Vagina (tissue), 2 donors: ENCODE results near the gene LRRC36.
"Not testable (repeated sequence)": the region's sequence is repeated elsewhere in the genome, so short reads cannot be mapped to it uniquely, and the experiment has no call there.

Experiments used
- POLR2A ChIP-seq, 2 donors: fragments of 450-650 bp; IDR thresholded peaks; one replicate each; pipeline ENCODE4 v1.6.1; 2017; ENCODE audit warnings: antibody characterized with exemption in 2 of 2, mild to moderate bottlenecking in 2 of 2, moderate library complexity in 2 of 2
- POLR2AphosphoS5 ChIP-seq, 2 donors: sonication (generic); formaldehyde crosslinking; IDR thresholded peaks; one replicate each; pipeline ENCODE4 v1.9.0; 2017; ENCODE audit warnings: antibody characterized with exemption in 2 of 2, mild to moderate bottlenecking in 2 of 2, low read depth in 1 of 2; ENCODE audit not compliant: insufficient read depth in 1 of 2
- TF ChIP-seq, protein P1 (sequence below), 3 experiments: fragments of 450-650 bp in 2 of 3; fragments of 200-600 bp in 1 of 3; sonication (generic) in 1 of 3; IDR thresholded peaks; one replicate each; pipeline ENCODE4 v1.5.1; 2017 to 2019; ENCODE audit warnings: antibody characterized with exemption in 3 of 3, mild to moderate bottlenecking in 2 of 3, moderate library complexity in 2 of 3

- TF ChIP-seq, protein P1, sequence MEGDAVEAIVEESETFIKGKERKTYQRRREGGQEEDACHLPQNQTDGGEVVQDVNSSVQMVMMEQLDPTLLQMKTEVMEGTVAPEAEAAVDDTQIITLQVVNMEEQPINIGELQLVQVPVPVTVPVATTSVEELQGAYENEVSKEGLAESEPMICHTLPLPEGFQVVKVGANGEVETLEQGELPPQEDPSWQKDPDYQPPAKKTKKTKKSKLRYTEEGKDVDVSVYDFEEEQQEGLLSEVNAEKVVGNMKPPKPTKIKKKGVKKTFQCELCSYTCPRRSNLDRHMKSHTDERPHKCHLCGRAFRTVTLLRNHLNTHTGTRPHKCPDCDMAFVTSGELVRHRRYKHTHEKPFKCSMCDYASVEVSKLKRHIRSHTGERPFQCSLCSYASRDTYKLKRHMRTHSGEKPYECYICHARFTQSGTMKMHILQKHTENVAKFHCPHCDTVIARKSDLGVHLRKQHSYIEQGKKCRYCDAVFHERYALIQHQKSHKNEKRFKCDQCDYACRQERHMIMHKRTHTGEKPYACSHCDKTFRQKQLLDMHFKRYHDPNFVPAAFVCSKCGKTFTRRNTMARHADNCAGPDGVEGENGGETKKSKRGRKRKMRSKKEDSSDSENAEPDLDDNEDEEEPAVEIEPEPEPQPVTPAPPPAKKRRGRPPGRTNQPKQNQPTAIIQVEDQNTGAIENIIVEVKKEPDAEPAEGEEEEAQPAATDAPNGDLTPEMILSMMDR (IDR thresholded peaks at IDR 0.05): not testable (repeated sequence)
- TF ChIP-seq POLR2AphosphoS5 (IDR thresholded peaks at IDR 0.05; ENCODE audit: insufficient read depth in 1 of 2, low read depth in 1 of 2); POLR2A (IDR thresholded peaks at IDR 0.05): not testable (repeated sequence)
These were observed 88.8 kb downstream of the LRRC36 start for GRCh38 chr16:67415421-67415820.
